ENCODE measurements around the gene INTS13.
"Not testable (repeated sequence)": the region's sequence is repeated elsewhere in the genome, so short reads cannot be mapped to it uniquely, and the experiment has no call there.

Gene INTS13

DNA sequence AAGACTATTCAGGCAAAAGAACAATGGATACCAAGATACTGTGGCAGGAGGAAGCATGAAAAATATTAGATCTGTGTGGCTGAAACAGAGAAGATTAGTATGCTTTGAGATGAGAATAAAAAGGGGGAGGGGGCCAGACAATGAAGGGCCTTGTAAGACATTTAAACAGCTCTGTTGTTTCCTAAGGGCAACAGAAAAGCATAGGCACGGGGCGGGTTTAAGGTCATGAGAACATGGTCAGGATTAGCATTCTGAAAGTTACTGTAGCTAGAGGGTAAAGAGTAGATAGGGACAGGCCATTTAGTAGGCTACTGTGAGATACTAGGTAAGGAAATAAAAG is 18.6 kb downstream of the INTS13 start:
- in situ Hi-C loops (cut with HindIII; ENCODE audit: low sequenced_read_pairs), result no loop called here
- DNase-seq (ENCODE audit: low read depth), result no peak
- no peak overlapping the region for H3K4me3 ChIP-seq (ENCODE audit: low read depth, low read length)
- TF ChIP-seq, protein P1, sequence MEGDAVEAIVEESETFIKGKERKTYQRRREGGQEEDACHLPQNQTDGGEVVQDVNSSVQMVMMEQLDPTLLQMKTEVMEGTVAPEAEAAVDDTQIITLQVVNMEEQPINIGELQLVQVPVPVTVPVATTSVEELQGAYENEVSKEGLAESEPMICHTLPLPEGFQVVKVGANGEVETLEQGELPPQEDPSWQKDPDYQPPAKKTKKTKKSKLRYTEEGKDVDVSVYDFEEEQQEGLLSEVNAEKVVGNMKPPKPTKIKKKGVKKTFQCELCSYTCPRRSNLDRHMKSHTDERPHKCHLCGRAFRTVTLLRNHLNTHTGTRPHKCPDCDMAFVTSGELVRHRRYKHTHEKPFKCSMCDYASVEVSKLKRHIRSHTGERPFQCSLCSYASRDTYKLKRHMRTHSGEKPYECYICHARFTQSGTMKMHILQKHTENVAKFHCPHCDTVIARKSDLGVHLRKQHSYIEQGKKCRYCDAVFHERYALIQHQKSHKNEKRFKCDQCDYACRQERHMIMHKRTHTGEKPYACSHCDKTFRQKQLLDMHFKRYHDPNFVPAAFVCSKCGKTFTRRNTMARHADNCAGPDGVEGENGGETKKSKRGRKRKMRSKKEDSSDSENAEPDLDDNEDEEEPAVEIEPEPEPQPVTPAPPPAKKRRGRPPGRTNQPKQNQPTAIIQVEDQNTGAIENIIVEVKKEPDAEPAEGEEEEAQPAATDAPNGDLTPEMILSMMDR (IDR thresholded peaks at IDR 0.05; ENCODE audit: low read depth, low read length, missing control alignments), result no peak

DNA sequence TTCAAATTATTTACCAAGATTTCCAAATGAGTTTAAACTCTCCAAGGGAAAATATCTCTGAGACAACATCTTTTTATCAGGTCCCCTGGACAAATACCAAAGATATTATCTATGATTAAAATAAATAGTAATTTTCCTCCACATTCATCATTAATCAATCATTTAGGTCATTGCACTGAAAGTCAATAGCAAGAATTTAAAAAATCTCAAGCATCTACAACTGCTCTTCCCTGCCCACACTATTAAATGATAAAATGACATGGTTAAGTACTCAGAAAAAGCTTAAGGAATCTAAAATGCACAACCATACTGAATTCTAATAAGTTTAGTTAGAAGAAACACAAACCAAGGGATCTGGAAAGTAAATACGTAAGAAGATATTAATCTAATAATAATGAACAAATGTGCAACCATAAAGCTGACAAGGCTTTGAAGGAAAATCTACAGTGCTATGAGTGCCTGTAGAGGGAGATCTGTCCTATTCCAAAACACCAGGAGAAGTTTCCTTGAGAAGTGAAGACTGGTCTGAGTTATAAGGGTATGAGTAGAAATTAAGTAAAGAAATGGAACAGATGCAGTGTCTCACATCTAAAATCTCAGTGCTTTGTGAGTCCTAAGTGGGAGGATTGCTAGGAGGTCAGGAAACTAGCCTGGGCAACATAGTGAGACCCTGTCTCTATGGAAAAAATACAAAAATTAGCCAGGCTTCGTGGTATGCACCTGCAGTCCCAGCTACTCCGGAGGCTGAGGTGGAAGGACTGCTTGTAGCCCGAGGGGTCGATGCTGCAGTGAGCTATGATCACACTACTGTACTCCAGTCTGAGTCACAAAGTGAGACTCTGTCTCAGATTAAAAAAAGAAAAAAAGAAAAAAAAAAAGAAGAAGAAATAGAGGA is 19.2 kb downstream of the INTS13 start:
- in situ Hi-C loops (cut with HindIII; ENCODE audit: low sequenced_read_pairs), result no loop called here
- DNase-seq (ENCODE audit: low read depth), result no peak
- H3K4me3 ChIP-seq (ENCODE audit: low read depth, low read length), result no peak overlapping the region
- TF ChIP-seq, protein P1 (IDR thresholded peaks at IDR 0.05; ENCODE audit: low read depth, low read length, missing control alignments), result peak; percentile 24

DNA sequence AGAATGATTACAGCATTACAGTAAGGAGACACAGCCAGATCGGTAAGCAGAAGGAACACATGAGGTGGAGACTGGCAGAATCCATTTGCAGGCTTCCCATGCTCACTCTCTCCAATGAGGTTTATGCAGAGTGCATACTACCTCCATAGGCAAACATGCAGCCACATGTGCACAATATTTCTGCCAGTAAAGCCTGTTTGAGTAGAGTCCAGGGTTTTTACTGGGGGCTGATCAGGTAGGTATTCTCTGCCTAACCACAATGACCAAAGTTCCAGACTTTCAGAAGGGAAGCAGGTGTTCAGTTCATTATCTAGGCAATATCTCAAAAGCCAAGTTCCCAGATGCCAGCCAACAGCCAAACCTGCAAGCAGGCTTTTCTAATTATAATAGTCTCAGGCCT is 31.1 kb downstream of the INTS13 start:
- TF ChIP-seq, protein P1 (IDR thresholded peaks at IDR 0.05; ENCODE audit: low read depth, low read length, missing control alignments), result no peak
- in situ Hi-C loops (cut with HindIII; ENCODE audit: low sequenced_read_pairs), result no loop called here
- DNase-seq (ENCODE audit: low read depth), result no peak

DNA sequence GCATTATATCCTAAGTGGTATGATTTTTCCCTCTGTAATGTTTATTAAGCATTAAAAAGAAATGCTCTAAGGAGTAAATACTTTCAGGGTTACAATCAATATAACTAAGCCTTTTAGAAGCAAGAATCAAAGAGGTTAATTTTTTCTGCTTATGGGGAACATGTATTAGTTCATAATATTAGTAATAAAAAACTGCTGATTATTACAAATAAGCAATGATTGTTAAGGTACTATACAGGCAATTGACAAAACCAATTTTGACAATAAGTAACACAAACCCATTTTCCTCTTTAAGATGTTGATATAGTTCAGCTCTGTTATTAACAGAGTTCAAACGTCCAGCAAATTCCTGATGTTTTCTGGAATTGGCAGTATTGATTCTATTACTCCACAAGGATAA is 31.8 kb downstream of the INTS13 start:
- no peak overlapping the region for H3K4me3 ChIP-seq (ENCODE audit: low read depth, low read length)
- TF ChIP-seq, protein P1 (IDR thresholded peaks at IDR 0.05; ENCODE audit: low read depth, low read length, missing control alignments), result no peak
- DNase-seq (ENCODE audit: low read depth), result no peak
- in situ Hi-C loops (cut with HindIII; ENCODE audit: low sequenced_read_pairs), result no loop called here

More for the DNA sequence above, 31.1 kb downstream of the INTS13 start:
- H3K4me3 ChIP-seq (ENCODE audit: low read depth, low read length), result no peak overlapping the region

DNA sequence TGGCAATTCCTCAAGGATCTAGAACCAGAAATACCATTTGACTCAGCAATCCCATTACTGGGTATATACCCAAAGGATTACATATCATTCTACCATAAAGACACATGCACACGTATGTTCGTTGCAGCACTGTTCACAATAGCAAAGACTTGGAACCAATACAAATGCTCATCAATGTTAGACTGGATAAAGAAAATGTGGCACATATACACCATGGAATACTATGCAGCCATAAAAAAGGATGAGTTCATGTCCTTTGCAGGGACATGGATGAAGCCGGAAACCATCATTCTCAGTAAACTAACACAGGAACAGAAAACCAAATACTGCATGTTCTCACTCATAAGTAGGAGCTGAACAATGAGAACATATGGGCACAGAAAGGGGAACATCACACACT is 34.4 kb downstream of the INTS13 start:
- H3K4me3 ChIP-seq (ENCODE audit: low read depth, low read length); in situ Hi-C loops (cut with HindIII; ENCODE audit: low sequenced_read_pairs); DNase-seq (ENCODE audit: low read depth): not testable (repeated sequence)

DNA sequence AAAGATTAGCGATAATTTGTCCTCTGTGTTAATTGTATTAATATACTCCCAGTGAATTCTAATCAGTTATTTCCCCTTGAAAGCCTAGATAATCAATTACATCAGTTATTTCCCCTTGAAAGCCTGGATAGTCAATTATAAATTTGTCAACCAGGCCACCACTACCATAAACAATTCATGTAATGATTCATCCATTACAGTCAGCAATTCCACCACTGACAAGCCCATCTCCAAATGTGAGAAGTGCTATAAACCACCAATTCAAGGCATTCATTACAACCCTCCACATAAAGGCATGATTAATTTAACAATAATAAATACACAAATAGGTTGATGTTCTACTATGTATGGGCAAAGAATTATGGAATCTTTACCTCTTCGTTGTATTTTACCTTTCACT is 40.9 kb downstream of the INTS13 start:
- in situ Hi-C loops (cut with HindIII; ENCODE audit: low sequenced_read_pairs), result no loop called here
- no peak for DNase-seq (ENCODE audit: low read depth)
- H3K4me3 ChIP-seq (ENCODE audit: low read depth, low read length), result no peak overlapping the region
- TF ChIP-seq, protein P1 (IDR thresholded peaks at IDR 0.05; ENCODE audit: low read depth, low read length, missing control alignments), result no peak

DNA sequence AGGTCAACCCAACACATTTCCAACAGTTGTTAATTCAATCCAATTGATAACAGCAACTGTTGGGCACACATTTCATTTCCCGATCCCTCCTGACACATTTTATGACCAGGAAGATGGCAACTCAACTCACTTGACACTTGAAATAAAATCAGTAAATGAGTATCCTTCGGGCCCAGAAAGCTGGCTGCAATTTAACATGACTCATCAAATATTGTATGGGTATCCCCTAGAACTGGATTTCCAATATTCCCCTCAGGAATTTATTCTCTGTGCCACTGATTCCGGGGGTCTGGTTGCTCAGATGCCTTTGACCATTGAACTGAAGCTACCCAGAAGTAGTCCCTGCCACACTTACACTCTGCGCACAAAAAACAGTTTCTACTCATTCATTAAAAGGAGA is 42.1 kb downstream of the INTS13 start:
- H3K4me3 ChIP-seq (ENCODE audit: low read depth, low read length), result no peak overlapping the region
- in situ Hi-C loops (cut with HindIII; ENCODE audit: low sequenced_read_pairs), result no loop called here
- no peak for DNase-seq (ENCODE audit: low read depth)
- TF ChIP-seq, protein P1 (IDR thresholded peaks at IDR 0.05; ENCODE audit: low read depth, low read length, missing control alignments), result no peak

All from astrocyte of the cerebellum (primary cell).